GM19468 (cell line): ENCODE data around the gene GYS2.

Experiments
- ATAC-seq: cut with Tn5 transposase; IDR thresholded peaks from one replicate; pipeline ENCODE4 v1.9.1; 2021; ENCODE audit warnings: mild to moderate bottlenecking, moderate library complexity, moderate number of reproducible peaks; ENCODE audit not compliant: unreplicated experiment; ENCODE audit errors: extremely low read depth

The GYS2 gene

DNA sequence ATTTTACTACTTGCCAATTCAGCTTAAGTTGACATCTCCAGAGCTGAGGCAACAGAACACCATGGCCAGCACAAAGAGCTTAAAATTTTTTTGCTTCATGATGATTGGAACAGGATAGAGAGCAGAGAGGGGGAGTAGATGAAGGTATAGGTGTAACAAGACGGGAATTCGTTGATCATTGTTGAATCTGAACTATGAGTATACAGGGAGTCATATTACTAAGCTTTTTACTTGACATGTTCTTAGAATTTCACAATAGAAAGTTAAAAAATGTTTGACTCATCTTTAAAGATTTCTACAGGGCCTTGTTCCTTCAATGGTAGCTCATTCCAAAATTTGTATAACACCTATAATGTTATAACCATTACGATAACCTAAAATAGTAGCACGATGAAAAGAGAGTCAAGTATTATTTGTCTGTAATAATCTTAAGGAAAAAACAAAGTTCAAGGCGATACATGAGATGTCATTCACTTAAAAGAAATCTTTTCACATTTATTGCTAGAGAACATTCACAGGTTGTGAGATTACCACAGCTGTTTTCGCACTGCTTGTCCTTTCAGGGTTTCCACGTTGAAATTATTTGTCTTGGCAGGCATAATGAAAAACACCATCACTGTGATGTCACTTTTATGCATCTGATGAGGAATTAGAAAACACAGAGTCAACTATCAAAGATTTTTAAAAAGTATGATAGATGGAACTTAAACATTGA is 44.6 kb downstream of the GYS2 start:
- ATAC-seq = no peak

- ATAC-seq = no peak
These were observed 46.5 kb downstream of the GYS2 start for GRCh38 chr12:21558100-21558679.

- no peak for ATAC-seq
These were observed 51.3 kb downstream of the GYS2 start for GRCh38 chr12:21553329-21553675.

DNA sequence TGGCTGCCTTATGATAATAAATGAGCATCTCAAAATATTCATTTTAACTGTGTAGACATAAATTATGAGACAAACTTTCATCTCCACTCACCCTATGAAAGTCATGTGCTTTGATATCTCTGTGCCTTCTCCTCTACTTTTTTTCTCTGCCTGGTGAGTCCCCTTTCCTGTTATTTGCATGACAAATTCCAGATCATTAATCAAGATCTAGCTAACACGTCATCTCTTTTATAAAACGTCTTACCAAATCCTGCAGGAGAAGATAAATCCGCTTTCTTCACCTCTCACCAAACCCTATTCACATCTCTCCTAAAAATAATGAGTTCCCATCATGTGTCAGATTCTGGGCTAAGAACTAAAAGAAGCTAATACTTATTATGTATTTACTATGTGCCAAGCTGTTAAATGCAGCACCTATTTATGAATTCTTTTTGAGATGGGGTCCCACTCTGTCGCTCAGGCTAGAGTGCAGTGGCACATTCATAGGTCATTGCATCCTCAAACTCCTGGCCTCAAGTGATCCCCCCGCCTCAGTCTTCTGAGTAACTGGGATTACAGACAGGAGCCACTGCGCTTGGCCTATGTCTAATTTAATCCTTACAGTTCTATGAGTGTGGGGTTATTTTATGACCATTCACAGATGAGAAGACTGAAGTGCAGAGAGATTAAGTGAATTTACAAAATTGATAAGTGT is 51.9 kb downstream of the GYS2 start:
- no peak for ATAC-seq

GRCh38 chr12:21551841-21552465 is 52.7 kb downstream of the GYS2 start:
- ATAC-seq = no peak

DNA sequence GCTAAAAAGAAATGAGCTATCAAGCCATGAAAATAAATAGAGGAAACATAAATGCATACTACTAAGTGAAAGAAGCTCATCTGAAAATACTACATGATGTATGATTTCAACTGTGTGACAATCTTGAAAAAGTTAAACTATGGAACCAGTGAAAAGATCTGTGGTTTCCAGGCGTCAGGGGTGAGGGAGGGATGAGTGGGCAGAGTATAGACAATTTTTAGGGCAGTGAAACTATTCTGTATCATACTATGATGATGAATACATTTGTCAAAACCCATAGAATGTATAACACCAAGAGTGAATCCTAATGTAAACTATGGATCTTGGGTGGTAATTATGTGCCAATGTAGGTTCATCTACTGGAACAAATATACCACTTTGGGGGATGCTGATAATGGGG is 57.2 kb downstream of the GYS2 start:
- ATAC-seq = no peak

- ATAC-seq = no peak
These were observed 57.9 kb downstream of the GYS2 start for GRCh38 chr12:21546716-21547115.

- no peak for ATAC-seq
These were observed 59.1 kb downstream of the GYS2 start for GRCh38 chr12:21545557-21545956.

- ATAC-seq = no peak
These were observed 61.5 kb downstream of the GYS2 start for GRCh38 chr12:21543151-21543550.

DNA sequence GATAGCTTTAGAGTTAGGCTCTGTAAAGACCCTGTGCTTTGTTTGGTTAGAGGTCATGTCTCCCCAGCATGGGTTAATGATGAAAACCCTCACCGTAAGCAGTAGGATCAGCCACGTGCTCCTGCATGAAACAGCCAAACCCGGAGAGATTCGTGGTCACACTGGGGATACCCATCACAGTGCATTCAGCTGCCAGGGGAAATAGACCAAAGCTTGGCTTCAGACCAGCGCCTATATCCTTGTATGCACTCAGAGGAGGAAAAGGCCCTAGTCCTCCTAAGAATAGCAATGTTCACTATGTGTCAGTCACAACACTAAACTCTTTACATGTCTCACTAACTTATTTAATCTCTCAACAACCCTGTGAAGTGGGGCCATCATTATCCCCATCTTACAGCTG is 62.2 kb downstream of the GYS2 start:
- ATAC-seq = no peak

DNA sequence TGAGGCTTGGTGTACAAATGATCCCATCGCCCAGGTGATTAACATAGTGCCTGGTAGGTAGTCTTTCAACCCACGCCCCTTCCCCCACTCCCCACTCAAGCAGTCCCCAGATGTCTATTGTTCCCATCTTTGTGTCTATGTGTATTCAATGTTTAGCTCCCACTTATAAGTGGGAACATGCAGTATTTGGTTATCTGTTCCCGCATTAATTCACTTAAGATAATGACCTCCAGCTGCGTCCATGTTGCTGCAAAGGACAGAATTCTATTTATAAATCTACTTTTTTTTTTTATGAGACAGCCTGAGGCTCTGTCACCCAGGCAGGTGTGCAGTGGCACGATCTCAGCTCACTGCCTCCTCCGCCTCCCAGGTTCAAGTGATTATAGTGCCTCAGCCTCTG is 62.9 kb downstream of the GYS2 start:
- ATAC-seq = no peak

- no peak for ATAC-seq
These were observed 64.8 kb downstream of the GYS2 start for GRCh38 chr12:21539797-21540196.

GRCh38 chr12:21538061-21538653 is 66.5 kb downstream of the GYS2 start:
- no peak for ATAC-seq

GRCh38 chr12:21529456-21529855 is 75.2 kb downstream of the GYS2 start:
- ATAC-seq = no peak

GRCh38 chr12:21528953-21529352 is 75.7 kb downstream of the GYS2 start:
- ATAC-seq = no peak

GRCh38 chr12:21527451-21528180 is 77.0 kb downstream of the GYS2 start:
- ATAC-seq = peak; percentile 81

DNA sequence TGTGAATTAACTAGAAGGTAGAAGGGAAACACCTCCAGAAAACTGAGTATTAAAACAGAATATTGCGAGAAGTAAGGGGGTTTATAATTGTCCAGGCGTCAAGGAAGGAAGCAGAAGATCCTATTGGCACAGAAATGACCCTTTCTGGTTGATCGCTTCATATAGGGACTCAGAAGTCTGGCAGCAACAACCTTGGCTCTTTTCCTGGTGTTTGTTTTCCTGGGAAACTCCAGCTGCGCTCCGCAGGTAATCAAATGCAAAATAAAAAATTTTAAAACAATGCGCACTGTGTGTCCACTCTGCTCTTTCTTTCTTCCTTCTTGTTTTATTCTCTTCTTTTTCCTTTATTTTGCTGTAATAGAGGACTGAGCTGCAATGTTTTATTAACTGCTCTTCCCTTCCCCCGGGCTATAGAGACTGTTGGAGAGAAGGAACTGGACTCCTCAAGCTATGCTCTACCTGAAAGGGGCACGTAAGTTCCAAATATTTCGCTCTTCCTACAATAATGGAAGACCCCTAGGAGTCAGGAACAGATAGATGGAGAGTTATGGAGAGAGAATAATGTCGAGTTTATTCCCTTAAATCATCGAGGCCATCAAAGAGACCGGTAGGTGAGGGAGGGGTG is 77.8 kb downstream of the GYS2 start:
- no peak for ATAC-seq

DNA sequence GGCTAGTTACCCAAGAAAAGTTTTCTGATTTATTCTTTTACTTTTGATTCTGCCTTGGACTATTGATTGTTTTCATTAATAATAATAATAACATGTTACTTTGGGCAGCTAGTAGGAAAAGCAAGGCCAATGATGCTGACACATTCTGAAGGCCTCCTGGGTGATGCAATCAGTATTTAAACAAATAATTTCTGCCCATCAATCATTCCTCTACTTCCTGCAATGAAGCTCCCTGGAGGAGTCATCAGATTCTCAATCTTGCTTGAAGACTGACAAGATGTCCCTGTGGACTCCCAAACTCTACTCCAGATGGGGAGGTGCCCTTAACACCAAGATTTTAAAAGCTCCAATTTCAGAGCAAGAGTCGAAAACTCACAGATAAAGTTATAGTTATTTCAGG is 78.6 kb downstream of the GYS2 start, which contains the start of gene SPX:
SPX (plus strand) TSS at position 244 of the 400 bp plus-strand sequence. CDS start 177 bp downstream, outside the sequence.
- no peak for ATAC-seq

GRCh38 chr12:21523148-21523547 is 81.5 kb downstream of the GYS2 start:
- no peak for ATAC-seq

- no peak for ATAC-seq
These were observed 83.1 kb downstream of the GYS2 start for GRCh38 chr12:21521541-21521940.
